Retinal pigment epithelial cell (primary cell): Measurements from ENCODE around the gene MEIS3.

Experiments used
- DNase-seq: peaks from one replicate; pipeline ENCODE4 v3.0.0-alpha.2; 2010; ENCODE audit warnings: low read depth
- H3K4me3 ChIP-seq: 2 replicates; pipeline ENCODE4 v1.5.1; 2011; ENCODE audit warnings: mild to moderate bottlenecking, low read length, control low read depth, moderate library complexity
- CTCF ChIP-seq: conservative IDR thresholded peaks from 2 replicates; pipeline ENCODE4 v1.5.1; 2011; ENCODE audit warnings: low read depth, low read length, control low read depth, inconsistent platforms

Gene MEIS3

GRCh38 chr19:47358936-47359335, 60.4 kb downstream of the MEIS3 start:
- no peak for TF ChIP-seq CTCF
- H3K4me3 ChIP-seq: no peak overlapping the region
- no peak for DNase-seq

GRCh38 chr19:47357788-47358680, 61.3 kb downstream of the MEIS3 start:
- DNase-seq: no peak
- no peak overlapping the region for H3K4me3 ChIP-seq
- peak; percentile 42 for TF ChIP-seq CTCF

- no peak for TF ChIP-seq CTCF
- no peak overlapping the region for H3K4me3 ChIP-seq
- no peak for DNase-seq
Measured at GRCh38 chr19:47356900-47357299, 62.4 kb downstream of the MEIS3 start.

- no peak overlapping the region for H3K4me3 ChIP-seq
- DNase-seq: no peak
- no peak for TF ChIP-seq CTCF
Measured at GRCh38 chr19:47353307-47353712, 66.0 kb downstream of the MEIS3 start.
